Stimulated activated CD8-positive, alpha-beta memory T cell treated with anti-CD3 and anti-CD28 coated beads, Interleukin-7, amount 100 ng/mL, for 1 hour (primary cell): ENCODE measurements around the gene VASP.

Experiments used
- DNase-seq, 2 donors: peaks; one replicate each; pipeline ENCODE4 v3.0.0-alpha.2; 2020; ENCODE audit warnings: low read depth in 2 of 2

Gene VASP

GRCh38 chr19:45473682-45474605, 33.3 kb upstream of the VASP start:
- DNase-seq = no peak

GRCh38 chr19:45474606-45475521, 32.4 kb upstream of the VASP start:
- no peak for DNase-seq

- no peak for DNase-seq
Observed at GRCh38 chr19:45475537-45476291, 31.6 kb upstream of the VASP start.

GRCh38 chr19:45476304-45476703, 31.0 kb upstream of the VASP start:
- DNase-seq = no peak

GRCh38 chr19:45477186-45477585, 30.1 kb upstream of the VASP start:
- DNase-seq = no peak

- no peak for DNase-seq
Observed at GRCh38 chr19:45477713-45478453, 29.4 kb upstream of the VASP start.

GRCh38 chr19:45478454-45479238, 28.6 kb upstream of the VASP start:
- DNase-seq = peak; percentile 78 to 83

GRCh38 chr19:45483033-45483432, 24.2 kb upstream of the VASP start:
- no peak for DNase-seq

- no peak for DNase-seq
Observed at GRCh38 chr19:45484273-45484945, 22.9 kb upstream of the VASP start.

- DNase-seq = peak; percentile 91 to 97
Observed at GRCh38 chr19:45485305-45486077, 21.8 kb upstream of the VASP start.

GRCh38 chr19:45488708-45489107, 18.6 kb upstream of the VASP start:
- DNase-seq = no peak

- DNase-seq = no peak
Observed at GRCh38 chr19:45489216-45489855, 17.9 kb upstream of the VASP start.

GRCh38 chr19:45492137-45492626, 15.1 kb upstream of the VASP start:
- no peak for DNase-seq

GRCh38 chr19:45492627-45493470, 14.4 kb upstream of the VASP start:
- DNase-seq = no peak

- DNase-seq = no peak
Observed at GRCh38 chr19:45494261-45494916, 12.9 kb upstream of the VASP start.

- no peak for DNase-seq
Observed at GRCh38 chr19:45495178-45495577, 12.1 kb upstream of the VASP start.
